Measurements from ENCODE around the gene CREB3. TPM values are rescaled to one million over a fixed set of nuclear protein-coding genes. Genes with fewer than 3 reads are reported as not detected.

The CREB3 gene
- total and polyA plus RNA-seq, 9 donors, result 31.2 to 41.5 (median 36.6) TPM

DNA sequence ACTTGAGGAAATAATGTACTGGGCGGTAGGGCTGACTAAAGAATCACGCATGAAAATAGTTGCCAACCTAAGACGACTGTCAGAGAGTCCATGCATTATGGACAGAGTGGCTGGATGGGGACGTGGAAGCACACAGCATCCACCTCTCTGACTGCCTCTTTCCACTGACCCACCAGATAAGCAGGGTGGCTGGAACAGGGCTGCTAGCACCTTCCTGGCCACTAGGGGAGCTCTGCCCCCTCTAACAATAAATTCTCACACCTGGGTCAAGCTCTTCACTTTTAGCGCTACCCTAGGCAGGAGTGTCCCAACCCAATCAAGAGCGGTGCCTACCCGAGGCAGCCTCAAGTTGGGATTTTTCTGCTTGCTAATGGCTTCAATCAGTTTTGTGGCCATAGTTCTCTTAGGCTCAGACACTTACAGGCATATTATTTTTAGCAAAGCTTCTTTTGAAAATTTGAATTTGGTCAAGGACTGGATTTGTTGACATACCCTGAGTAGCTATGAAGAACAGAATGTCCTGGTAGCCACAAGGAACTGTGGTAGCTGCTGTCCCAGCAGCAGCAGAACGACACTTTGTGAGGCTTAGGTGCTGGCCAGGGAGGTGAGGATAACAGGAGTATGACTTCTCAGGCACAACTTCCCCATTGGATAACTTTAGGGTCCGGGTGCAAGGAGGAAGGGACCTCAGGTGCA, 35.8 kb upstream of the CREB3 start:
- peak; percentile 46 to 69 (median 62) for DNase-seq
- no peak overlapping the region for H3K4me3 ChIP-seq
- no peaks in the 10 kb centered on the region for H3K9me3 ChIP-seq
- WGBS, 3 donors, result 33 to 34% (median 33%) methylated on average over 9 of the region's 9 CpGs
- H3K27me3 ChIP-seq, result no peaks in the 10 kb centered on the region
- H3K36me3 ChIP-seq, result no peaks in the 10 kb centered on the region
- H3K4me1 ChIP-seq (ENCODE audit: insufficient read depth), result no peaks in the 10 kb centered on the region
- TF ChIP-seq, protein P1, sequence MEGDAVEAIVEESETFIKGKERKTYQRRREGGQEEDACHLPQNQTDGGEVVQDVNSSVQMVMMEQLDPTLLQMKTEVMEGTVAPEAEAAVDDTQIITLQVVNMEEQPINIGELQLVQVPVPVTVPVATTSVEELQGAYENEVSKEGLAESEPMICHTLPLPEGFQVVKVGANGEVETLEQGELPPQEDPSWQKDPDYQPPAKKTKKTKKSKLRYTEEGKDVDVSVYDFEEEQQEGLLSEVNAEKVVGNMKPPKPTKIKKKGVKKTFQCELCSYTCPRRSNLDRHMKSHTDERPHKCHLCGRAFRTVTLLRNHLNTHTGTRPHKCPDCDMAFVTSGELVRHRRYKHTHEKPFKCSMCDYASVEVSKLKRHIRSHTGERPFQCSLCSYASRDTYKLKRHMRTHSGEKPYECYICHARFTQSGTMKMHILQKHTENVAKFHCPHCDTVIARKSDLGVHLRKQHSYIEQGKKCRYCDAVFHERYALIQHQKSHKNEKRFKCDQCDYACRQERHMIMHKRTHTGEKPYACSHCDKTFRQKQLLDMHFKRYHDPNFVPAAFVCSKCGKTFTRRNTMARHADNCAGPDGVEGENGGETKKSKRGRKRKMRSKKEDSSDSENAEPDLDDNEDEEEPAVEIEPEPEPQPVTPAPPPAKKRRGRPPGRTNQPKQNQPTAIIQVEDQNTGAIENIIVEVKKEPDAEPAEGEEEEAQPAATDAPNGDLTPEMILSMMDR (IDR thresholded peaks at IDR 0.05), result peak; percentile 59 to 78 (median 71)
- TF ChIP-seq POLR2A (IDR thresholded peaks at IDR 0.05), result no peak
- intact Hi-C loops (cut with DNase I), result no loop called here
- H3K27ac ChIP-seq, result no peak overlapping the region

DNA sequence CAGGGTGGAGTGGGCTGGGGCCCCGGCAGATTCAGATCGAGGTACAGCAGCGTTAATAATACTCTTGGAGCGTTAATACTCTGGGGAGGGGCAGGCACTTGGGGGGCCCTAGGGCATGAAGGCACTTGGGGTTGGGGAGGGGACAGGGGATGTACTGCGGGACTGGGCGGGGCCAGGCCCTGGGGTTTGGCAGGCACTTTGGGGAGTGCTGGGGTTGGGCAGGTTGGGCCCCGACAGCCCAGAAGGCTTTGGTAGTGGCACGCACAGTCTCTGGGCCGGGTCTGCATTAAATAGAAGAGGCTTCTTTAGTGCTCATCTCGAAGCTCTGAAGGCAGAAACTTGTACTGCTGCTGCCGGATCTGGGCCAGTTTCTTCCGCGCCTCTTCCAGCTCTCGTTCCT, 35.0 kb upstream of the CREB3 start:
- TF ChIP-seq EP300 (IDR thresholded peaks at IDR 0.05), result no peak
- no peak for TF ChIP-seq POLR2A (IDR thresholded peaks at IDR 0.05)
- TF ChIP-seq, protein P1 (IDR thresholded peaks at IDR 0.05), result no peak
- no peak for DNase-seq
- no peaks in the 10 kb centered on the region for H3K36me3 ChIP-seq

GRCh38 chr9:35698231-35698630, 34.2 kb upstream of the CREB3 start:
- Histone ChIP-seq H3K4me3 (no peak overlapping the region), H3K27ac (no peak overlapping the region), H3K4me1 (ENCODE audit: insufficient read depth) (no peaks in the 10 kb centered on the region), H3K27me3 (no peaks in the 10 kb centered on the region), H3K9me3 (no peaks in the 10 kb centered on the region), H3K36me3 (no peaks in the 10 kb centered on the region)
- no peak for DNase-seq
- WGBS, 3 donors, result 78 to 84% (median 82%) methylated on average over 5 of the region's 5 CpGs
- TF ChIP-seq POLR2A (IDR thresholded peaks at IDR 0.05), result no peak
- TF ChIP-seq, protein P1 (IDR thresholded peaks at IDR 0.05), result no peak
- no peak for TF ChIP-seq EP300 (IDR thresholded peaks at IDR 0.05)
- intact Hi-C loops (cut with DNase I), result no loop called here

More for the DNA sequence above, 35.0 kb upstream of the CREB3 start:
- Histone ChIP-seq H3K4me1 (ENCODE audit: insufficient read depth) (no peaks in the 10 kb centered on the region), H3K27ac (no peak overlapping the region), H3K27me3 (no peaks in the 10 kb centered on the region), H3K4me3 (no peak overlapping the region), H3K9me3 (no peaks in the 10 kb centered on the region)
- intact Hi-C loops (cut with DNase I), result no loop called here
- WGBS, 3 donors, result 68 to 79% (median 75%) methylated on average over 14 of the region's 14 CpGs

GRCh38 chr9:35700031-35700430, 32.4 kb upstream of the CREB3 start:
- no peaks in the 10 kb centered on the region for H3K36me3 ChIP-seq
- intact Hi-C loops (cut with DNase I), result no loop called here
- WGBS, 3 donors, result 63 to 77% (median 70%) methylated on average over 11 of the region's 11 CpGs
- no peaks in the 10 kb centered on the region for H3K9me3 ChIP-seq
- no peak for DNase-seq
- no peaks in the 10 kb centered on the region for H3K4me1 ChIP-seq (ENCODE audit: insufficient read depth)
- no peak overlapping the region for H3K4me3 ChIP-seq
- no peaks in the 10 kb centered on the region for H3K27me3 ChIP-seq
- no peak overlapping the region for H3K27ac ChIP-seq
- TF ChIP-seq, protein P1 (IDR thresholded peaks at IDR 0.05), result no peak
- TF ChIP-seq EP300 (IDR thresholded peaks at IDR 0.05), result no peak
- no peak for TF ChIP-seq POLR2A (IDR thresholded peaks at IDR 0.05)
